GM19455 (cell line): ENCODE data around the gene MGAT4A.

Experiments used
- ATAC-seq: cut with Tn5 transposase; IDR thresholded peaks from one replicate; pipeline ENCODE4 v1.9.1; 2021; ENCODE audit not compliant: unreplicated experiment

MGAT4A gene

DNA sequence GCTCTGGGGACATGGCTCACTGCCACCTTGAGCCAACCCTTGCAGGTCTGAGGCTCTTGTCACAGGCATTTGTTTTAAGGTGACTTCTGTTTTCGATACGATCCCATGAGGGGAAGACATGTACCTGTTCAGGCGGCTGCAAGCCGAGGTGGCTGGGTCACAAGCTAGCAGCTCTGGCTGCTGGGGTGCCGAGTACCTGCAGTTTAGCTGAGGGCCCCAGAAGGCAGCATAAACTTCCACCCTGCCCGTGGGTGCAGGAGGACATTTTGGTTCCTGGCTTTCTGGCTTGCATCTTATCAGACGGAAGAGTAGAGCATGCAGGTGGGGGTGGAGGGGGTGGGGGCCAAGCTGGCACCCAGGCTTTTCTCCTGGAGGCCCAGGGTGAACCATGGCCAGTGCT lies 151.0 kb downstream of the MGAT4A start:
- ATAC-seq: no peak

DNA sequence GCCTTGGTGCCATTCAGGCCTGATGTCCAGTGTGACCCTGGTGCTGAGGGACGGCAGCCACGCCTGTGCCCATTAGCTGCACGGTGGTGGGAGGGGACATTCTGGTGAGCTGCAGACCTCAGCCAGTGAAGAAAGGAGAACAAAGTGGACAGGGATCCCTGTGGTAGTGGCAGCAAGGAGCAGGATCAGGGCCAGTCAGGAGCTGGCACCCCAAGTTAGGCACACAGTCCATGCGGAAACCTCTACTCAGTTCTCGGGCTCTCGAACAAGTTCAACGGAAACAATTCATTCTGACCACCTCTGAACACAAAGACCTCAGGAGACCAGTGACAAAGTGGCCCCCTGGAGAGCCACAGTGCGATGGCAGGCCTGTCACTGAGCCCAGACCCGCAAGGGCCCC lies 152.7 kb downstream of the MGAT4A start:
- no peak for ATAC-seq

DNA sequence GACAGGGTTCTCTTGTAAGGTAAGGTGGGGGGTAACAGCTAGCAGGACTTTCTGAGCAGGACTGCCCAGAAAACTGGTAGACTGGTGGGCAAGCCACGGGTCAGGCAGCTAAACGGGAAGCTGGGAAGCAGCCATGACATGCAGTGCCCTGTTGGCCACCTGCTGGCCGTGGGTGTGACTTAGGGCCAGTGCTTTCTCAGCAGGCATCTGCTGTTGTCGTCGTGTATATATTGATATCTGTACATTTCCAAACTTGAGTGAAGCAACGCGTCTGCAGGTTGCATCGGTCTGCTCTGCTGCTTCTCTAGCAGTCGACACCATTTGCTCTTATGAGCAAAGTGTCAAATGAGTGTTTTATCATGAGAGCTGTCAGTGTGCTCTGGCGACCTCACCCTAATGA lies 153.6 kb downstream of the MGAT4A start:
- ATAC-seq: no peak

DNA sequence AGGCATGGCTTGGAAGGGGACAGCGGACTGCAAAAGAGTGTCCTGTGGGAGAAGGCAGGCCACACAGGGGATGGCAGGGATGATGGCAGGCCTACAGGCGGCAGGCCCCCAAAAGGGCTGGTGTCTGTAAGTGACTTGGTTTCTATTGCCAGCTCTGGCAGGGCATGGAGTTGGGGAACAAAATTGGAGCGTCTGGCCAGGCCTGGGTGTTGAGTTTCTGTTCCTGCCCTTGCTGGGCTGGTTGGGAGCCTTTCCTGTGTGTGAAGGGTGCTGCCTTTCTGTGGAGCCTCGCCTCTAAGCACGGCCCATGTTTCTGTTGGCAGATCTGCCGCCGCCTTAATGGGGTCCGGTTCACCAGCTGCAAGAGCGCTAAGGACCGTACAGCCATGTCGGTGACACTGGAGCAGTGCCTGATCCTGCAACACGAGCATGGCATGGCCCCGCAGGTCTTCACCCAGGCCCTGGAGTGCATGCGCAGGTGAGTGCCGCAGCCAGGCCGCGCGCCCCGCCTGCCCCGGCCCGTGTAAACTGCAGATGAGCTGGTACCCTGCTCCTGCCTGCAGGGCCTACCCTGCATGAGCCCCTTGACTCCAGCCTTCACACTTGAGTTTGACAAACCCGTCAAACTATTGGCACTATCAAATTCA lies 154.1 kb downstream of the MGAT4A start:
- no peak for ATAC-seq

DNA sequence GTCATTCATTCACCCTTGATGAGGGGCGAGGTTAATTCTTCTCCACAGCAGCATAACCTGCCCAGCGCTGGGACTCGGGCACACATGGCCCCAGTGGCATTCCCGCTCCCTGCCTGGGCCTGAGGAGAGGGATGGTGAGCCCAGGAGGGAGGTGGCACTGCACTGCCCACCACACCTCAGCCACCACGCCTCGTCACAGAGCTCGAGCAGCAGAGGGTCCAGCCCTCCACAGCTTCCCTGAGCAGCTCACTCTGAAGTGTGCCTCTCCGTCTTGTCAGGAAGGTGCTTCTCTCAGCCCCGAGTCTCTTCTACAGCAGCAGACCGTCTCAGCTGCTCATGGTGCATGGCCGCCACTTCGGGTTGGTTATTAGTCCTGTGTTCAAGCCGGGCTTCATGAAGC lies 157.5 kb downstream of the MGAT4A start:
- no peak for ATAC-seq

DNA sequence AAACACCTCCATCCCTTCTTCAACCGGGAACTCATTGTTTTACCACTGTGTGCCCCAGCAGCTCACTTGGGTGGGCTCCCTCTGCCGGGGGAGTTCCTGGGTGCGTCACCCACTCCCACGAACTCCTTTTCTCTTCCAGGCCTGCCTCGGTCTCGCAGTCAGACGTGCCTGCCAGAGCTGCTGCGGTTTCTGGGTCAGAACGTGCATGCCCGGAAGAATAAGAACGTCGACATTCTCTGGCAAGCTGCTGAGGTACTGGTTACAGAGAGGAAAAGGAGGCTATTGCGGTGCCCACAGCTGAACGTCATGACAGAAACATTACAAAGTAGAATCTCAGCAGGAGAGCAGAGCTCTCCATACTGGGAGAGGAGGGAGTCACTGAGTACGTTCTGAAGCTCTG lies 158.3 kb downstream of the MGAT4A start:
- no peak for ATAC-seq

DNA sequence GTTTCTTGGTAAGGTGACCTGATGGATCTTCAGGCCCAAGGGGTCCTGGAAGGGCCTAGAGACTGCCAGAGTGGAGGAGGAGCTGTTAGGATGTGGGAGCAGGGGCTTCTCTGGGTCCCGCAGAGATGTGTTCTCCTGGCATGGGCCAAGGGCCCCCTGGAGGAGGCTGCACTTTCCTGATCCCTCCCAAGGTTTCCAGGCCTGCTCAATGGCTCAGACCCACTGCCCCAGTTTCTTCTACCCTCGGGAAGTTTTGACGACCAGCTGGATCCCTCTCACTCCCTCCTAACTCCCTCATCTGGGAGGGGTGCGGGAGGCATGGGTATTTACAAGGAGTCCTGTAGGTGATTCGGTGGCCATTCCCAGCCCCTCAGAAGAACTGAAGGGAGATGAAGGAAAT lies 158.7 kb downstream of the MGAT4A start:
- ATAC-seq: no peak

DNA sequence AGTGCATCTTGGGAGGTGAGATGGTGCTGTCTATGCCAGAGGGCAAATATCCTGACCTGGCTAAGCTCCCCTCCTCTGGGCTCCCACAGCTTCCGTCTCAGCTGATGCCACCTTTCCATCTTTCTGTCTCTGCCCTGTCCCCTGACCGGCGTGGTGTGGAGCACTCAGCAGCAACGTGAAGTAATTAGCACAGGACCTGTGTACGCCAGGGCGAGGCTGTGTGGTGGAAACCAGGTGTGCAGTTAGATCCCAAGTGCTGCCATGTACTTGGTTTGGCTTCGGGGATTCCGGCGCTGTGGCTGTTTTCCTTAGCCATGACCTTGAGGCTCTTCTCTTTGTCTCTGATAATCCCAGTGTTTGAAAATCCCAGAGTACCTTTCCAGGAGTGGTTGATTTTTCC lies 159.1 kb downstream of the MGAT4A start:
- ATAC-seq: no peak

DNA sequence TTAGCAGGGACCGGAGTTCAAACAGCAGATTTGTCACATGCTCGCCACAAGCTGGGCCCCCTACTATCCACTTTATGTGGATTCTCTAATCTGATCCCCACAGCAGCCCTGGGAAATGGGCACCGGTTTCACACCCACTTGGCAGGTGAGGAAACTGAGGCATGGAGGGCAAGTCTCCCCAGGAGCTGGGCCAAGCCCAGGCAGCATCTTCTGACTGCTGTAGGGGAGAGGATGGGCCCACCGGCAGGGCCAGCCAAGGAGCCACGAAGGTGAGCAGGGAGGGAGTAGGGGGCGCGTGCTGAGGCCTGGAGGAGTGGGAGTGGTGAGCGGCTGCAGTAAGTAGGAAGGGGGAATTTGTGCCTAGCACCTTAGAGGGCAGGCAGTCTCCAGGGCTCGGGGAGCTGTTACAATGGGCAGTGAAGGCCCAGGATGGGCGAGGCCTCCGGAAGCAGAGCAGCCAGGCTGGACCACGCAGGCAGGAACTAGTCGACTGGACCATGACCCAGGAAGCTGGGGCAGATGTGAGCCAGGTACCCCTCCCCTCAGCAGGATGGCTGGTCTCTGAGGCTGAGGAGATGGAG lies 159.7 kb downstream of the MGAT4A start:
- ATAC-seq: no peak

DNA sequence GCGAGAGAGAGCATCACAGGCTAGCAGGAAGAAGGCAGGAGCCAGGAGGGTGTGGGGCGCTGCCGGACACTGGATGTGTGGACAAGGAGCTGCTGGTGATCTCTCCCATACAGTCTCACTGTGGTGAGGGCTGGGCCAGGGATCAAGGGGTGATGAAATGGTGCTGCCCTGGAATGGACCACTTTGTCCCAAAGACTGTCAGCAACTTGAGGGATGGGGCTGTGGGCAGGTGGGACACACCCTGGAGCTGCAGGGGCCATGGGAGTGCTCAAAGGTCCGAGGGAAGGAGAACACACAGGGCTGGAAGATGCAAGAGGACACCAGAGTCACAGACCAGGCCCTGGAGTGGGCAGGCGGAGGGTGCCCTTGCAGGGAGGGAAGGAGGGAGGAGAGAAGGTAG lies 160.6 kb downstream of the MGAT4A start:
- ATAC-seq: no peak

DNA sequence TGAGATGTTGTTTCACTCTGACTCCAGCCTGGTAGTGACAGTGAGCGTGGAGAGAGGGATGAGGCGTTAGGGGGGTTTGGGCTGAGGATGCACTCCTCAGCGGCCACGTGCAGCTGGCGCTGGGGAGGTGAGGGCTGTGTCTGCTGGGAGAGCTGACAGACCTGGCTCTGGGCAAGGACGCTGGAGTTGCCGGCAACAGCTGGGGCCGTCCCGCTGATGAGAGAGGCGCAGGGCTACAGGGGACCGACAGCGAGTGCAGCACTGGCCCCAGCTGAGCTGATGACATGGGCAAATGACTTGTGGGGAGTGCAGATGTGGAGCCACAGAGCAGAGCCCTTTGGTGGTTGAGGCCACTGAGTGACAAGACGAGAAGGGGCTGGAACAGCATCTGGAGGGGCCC lies 161.0 kb downstream of the MGAT4A start:
- ATAC-seq: no peak

DNA sequence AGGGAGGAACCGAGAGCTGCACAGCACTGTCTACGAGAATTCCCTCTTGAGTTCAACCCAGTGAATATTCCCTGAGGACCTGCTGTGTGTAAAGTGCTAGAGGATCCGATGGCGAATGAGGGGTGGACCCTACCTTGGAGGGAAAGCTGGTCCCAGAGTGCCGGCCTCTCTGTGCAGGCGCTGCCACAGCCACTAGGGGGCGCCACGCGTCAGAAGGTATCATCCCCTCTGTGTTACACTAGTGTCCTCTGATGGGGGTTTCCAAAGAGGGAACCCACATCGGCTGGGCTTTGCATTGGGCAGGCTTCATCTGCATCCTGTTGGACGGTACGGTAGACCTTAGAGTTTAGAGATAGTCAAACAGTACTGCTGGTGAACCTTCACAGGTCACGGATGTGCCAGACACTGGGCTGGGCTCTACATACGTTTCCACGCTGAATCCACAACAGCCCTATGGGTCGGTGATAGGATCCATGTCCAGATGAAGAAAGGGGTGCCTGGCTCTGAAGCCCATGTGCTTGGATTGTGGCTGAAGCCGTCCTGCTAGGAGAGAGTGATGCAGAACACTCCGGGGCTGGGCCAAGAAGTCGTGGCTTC lies 161.6 kb downstream of the MGAT4A start:
- no peak for ATAC-seq
